ENCODE data around the gene PIAS2.

PIAS2 gene

DNA sequence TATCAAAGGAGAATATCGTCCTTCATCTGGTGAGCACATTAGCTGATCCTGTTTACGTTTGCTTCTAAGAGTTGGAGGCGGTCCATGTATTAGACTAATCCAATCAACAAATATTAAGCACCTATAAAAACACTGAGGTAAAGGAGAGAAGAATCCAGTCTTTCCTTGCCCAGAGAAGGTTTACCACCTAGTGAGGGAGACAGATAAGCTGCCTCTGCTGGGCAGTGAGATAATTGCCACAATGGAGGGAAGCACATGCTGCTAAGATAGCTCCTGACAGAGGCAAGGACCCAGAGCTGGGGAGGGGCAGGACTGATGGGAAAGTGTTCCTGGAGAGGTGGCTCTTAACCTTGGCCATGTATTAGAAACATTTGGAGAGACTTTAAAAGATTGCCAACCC lies 123.7 kb downstream of the PIAS2 start:
- Histone ChIP-seq H3K27me3 (ENCODE audit: insufficient read depth, low read length) (no peaks in the 10 kb centered on the region), H3K4me1 (ENCODE audit: insufficient read depth, low read length) (peaks cover 3% of the 10 kb centered on the region; the same call in 1 of the 2 replicates), H3K9me3 (ENCODE audit: insufficient read depth, low read depth, low read length) (peaks cover 9% of the 10 kb centered on the region), H3K9ac (ENCODE audit: low read depth, low read length) (no peak overlapping the region), H3K4me3 (ENCODE audit: low read length) (no peak overlapping the region), H3K36me3 (ENCODE audit: insufficient read depth, low read length) (no peaks in the 10 kb centered on the region), H3K27ac (ENCODE audit: low read depth, low read length) (no peak overlapping the region)
- WGBS: 98% methylated on average over 3 of the region's 3 CpGs

DNA sequence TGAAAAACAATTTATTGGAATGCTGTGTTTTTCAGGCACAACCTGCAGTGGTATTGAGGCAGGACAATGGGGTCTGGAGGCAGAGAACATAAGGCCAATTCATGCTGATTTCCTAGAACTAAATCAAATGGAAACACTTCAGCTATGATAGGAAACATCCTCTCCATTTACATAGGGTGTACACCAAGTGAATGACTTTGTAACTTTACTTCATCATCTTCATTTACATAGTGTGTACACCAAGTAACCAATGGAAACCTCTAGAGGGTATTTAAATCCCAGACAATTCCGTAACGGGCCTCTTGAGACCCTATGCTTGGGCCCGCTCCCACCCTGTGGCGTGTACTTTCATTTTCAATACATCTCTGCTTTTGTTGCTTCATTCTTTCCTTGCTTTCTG lies 128.2 kb downstream of the PIAS2 start:
- Histone ChIP-seq H3K27ac (ENCODE audit: low read depth, low read length) (no peak overlapping the region), H3K9me3 (ENCODE audit: insufficient read depth, low read depth, low read length) (peaks cover 9% of the 10 kb centered on the region), H3K4me1 (ENCODE audit: insufficient read depth, low read length) (no peaks in the 10 kb centered on the region), H3K27me3 (ENCODE audit: insufficient read depth, low read length) (no peaks in the 10 kb centered on the region), H3K36me3 (ENCODE audit: insufficient read depth, low read length) (no peaks in the 10 kb centered on the region), H3K4me3 (ENCODE audit: low read length) (no peak overlapping the region), H3K9ac (ENCODE audit: low read depth, low read length) (no peak overlapping the region)
- 98% methylated on average over 4 of the region's 4 CpGs for WGBS

DNA sequence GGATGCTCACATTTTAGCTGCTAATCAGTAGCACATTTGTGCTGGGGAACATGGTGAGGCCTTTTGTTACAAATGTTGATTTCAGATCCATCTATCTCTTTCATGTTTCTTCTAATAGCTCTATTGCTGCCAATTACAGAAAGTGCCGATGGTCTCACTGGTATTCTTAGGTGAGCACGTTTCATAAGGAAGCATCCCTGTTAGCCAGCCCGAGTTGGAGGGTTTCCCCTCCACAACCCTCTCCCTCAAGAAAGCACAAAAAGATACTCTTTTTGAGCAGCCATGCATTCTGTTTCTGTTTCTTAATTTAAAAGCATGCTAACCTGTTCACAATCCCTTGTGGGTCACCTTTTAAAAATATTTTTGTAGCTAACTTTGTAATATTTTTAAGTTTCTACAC lies 129.6 kb downstream of the PIAS2 start:
- Histone ChIP-seq H3K9me3 (ENCODE audit: insufficient read depth, low read depth, low read length) (peaks cover 9% of the 10 kb centered on the region), H3K9ac (ENCODE audit: low read depth, low read length) (no peak overlapping the region), H3K4me1 (ENCODE audit: insufficient read depth, low read length) (no peaks in the 10 kb centered on the region), H3K27me3 (ENCODE audit: insufficient read depth, low read length) (no peaks in the 10 kb centered on the region), H3K4me3 (ENCODE audit: low read length) (no peak overlapping the region), H3K36me3 (ENCODE audit: insufficient read depth, low read length) (no peaks in the 10 kb centered on the region), H3K27ac (ENCODE audit: low read depth, low read length) (no peak overlapping the region)
- WGBS: 91% methylated on average over 3 of the region's 3 CpGs

DNA sequence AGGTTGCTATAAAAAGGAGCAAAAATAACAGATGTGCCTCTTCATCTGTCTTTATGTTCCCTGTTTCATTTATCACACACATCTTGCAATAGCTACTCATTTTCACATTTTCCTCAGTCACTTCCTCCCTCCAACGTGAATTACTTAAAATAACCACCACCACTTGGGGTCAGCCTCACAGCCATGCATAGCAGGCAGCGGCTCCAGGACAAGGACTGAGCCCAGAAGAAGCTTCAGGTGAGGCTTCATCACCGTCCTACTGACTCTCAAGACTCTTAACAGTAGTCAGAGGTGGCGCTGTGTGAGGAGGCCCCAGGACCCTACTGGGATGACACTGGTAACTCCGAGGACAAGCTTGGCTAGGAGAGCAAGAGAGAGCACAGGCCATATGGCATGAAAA lies 144.9 kb downstream of the PIAS2 start:
- no peaks in the 10 kb centered on the region for H3K9me3 ChIP-seq (ENCODE audit: insufficient read depth, low read depth, low read length)
- WGBS: 73% methylated on average over 5 of the region's 5 CpGs
- peaks cover 14% of the 10 kb centered on the region for H3K4me1 ChIP-seq (ENCODE audit: insufficient read depth, low read length)
- no peak overlapping the region for H3K9ac ChIP-seq (ENCODE audit: low read depth, low read length)
- no peaks in the 10 kb centered on the region for H3K36me3 ChIP-seq (ENCODE audit: insufficient read depth, low read length)
- H3K27ac ChIP-seq (ENCODE audit: low read depth, low read length): no peak overlapping the region
- H3K4me3 ChIP-seq (ENCODE audit: low read length): no peak overlapping the region
- H3K27me3 ChIP-seq (ENCODE audit: insufficient read depth, low read length): no peaks in the 10 kb centered on the region

DNA sequence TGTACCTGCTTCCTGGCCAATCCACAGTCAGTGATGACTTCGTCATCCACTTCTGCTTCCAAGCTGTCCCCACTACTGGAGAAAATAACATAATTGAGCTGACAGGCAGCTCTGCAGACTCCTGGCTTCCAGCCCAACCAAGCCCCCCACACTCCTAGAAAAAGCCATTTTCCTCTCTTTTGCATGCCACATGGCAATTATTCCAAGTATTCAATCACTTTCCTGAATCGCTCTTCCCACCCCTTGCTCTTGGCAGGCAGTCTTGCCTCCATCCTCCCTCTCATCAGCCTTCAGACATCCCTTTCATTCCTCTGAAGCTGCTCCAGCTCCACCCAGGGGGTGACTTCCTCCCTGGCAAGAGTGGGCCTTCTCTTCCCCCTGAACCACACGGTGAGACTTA lies 146.2 kb downstream of the PIAS2 start:
- Histone ChIP-seq H3K27ac (ENCODE audit: low read depth, low read length) (no peak overlapping the region), H3K9ac (ENCODE audit: low read depth, low read length) (no peak overlapping the region), H3K9me3 (ENCODE audit: insufficient read depth, low read depth, low read length) (no peaks in the 10 kb centered on the region), H3K27me3 (ENCODE audit: insufficient read depth, low read length) (no peaks in the 10 kb centered on the region), H3K4me3 (ENCODE audit: low read length) (no peak overlapping the region), H3K4me1 (ENCODE audit: insufficient read depth, low read length) (peaks cover 14% of the 10 kb centered on the region), H3K36me3 (ENCODE audit: insufficient read depth, low read length) (no peaks in the 10 kb centered on the region)
- 72% methylated on average over 3 of the region's 3 CpGs for WGBS

DNA sequence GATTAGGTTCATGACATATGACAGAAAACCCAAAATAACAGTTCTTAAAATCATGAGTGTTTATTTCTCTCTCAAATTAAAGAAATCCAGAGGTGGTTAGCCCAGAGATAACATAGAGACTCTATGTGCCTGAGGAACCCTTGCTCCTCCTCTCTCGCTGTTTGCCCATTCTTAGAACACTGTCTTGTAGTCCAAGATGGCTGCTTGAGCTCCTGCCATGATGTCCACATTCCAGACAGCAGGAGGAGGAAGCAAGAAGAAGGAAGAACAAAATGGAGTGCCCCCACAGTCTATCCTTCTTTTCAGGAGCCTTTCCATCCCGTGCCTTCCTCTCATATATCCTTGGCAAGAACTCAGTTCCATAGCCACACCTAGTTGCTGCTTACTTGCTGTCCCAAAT lies 146.6 kb downstream of the PIAS2 start:
- Histone ChIP-seq H3K27me3 (ENCODE audit: insufficient read depth, low read length) (no peaks in the 10 kb centered on the region), H3K36me3 (ENCODE audit: insufficient read depth, low read length) (no peaks in the 10 kb centered on the region), H3K9me3 (ENCODE audit: insufficient read depth, low read depth, low read length) (no peaks in the 10 kb centered on the region), H3K9ac (ENCODE audit: low read depth, low read length) (no peak overlapping the region), H3K4me1 (ENCODE audit: insufficient read depth, low read length) (peaks cover 14% of the 10 kb centered on the region), H3K27ac (ENCODE audit: low read depth, low read length) (no peak overlapping the region), H3K4me3 (ENCODE audit: low read length) (no peak overlapping the region)
- 98% methylated on average over 2 of the region's 2 CpGs for WGBS

DNA sequence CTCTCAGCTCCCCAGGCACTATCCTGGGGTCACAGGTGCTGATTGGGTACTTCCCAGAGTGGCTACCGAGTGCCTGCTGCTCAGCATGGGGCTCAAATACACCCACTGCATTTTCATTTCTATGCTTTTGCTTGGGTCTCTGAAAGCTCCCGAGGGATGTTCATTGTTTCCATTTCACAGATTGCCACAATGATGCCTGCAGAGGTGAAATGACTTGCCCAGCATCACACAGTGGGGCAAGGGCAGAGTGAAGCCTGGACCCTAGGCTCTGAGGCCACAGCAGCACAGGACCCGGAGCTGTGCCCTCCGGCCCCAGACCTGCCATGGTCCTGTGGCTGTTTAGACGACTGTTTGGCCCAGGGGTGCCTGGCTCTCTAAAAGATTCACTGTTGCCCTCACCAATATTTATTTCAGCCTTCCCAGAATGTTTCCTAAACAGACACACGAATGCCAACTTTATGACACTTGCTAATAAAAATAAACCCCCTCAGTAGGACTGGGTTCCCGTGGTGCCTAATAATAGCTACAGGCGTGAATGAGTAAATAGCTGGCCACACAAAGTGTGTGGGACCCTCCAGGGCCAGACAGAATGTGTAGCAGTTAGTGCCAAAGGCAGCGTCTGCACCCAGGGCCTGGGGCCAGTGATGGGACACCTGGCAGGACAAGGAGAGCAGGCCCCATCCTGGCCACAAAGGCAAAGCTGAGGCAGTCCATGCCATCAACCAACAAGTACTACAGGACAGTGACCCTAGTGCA lies 149.0 kb downstream of the PIAS2 start:
- H3K27me3 ChIP-seq (ENCODE audit: insufficient read depth, low read length): no peaks in the 10 kb centered on the region
- H3K4me1 ChIP-seq (ENCODE audit: insufficient read depth, low read length): peaks cover 5% of the 10 kb centered on the region
- no peak overlapping the region for H3K27ac ChIP-seq (ENCODE audit: low read depth, low read length)
- no peaks in the 10 kb centered on the region for H3K36me3 ChIP-seq (ENCODE audit: insufficient read depth, low read length)
- H3K9ac ChIP-seq (ENCODE audit: low read depth, low read length): no peak overlapping the region
- H3K9me3 ChIP-seq (ENCODE audit: insufficient read depth, low read depth, low read length): no peaks in the 10 kb centered on the region
- no peak overlapping the region for H3K4me3 ChIP-seq (ENCODE audit: low read length)
- WGBS: 78% methylated on average over 9 of the region's 9 CpGs

DNA sequence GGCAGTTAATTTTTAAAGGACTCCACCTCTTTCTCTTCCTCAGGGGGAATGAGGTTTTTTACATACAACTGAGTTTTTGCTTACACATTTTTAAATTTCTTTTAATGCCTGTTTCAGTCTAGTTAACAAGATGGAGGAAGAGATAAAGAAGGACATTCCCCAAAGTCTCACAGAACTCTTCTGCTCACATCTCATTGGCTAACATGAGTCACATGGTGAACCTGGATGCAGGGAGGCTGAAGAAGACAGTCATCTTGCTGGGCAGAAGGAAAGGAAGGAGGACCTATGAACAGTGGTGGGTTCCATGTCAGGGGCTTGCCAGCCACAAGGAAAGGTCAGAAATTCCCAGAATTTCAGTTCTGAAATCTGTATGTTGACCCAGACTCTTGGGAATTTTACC lies 150.1 kb downstream of the PIAS2 start:
- Histone ChIP-seq H3K36me3 (ENCODE audit: insufficient read depth, low read length) (no peaks in the 10 kb centered on the region), H3K27me3 (ENCODE audit: insufficient read depth, low read length) (peaks cover 6% of the 10 kb centered on the region)

DNA sequence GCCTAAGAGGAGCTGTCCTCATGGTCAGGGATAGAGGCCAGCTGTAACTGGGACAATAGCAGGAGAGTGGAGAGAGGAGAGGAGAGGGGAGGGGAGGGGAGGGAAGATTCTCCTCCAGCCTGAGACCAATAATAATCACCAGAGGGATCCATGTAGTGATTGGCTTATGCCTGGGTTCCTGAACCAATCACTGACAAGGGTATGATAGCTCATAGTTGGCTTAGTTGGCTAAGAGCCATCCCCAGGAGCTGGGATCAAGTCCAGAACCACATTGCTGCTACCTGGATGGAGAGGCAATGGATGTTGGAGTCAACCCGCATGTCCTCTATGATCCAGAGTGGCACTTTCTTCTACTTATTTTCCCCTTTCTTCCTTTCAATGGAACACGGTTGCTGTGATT lies 152.7 kb downstream of the PIAS2 start:
- Histone ChIP-seq H3K27ac (ENCODE audit: low read depth, low read length) (no peak overlapping the region), H3K27me3 (ENCODE audit: insufficient read depth, low read length) (peaks cover 28% of the 10 kb centered on the region), H3K4me3 (ENCODE audit: low read length) (no peak overlapping the region), H3K4me1 (ENCODE audit: insufficient read depth, low read length) (peaks cover 2% of the 10 kb centered on the region; the same call in 1 of the 2 replicates), H3K9me3 (ENCODE audit: insufficient read depth, low read depth, low read length) (no peaks in the 10 kb centered on the region), H3K36me3 (ENCODE audit: insufficient read depth, low read length) (no peaks in the 10 kb centered on the region), H3K9ac (ENCODE audit: low read depth, low read length) (no peak overlapping the region)
- 83% methylated on average over 1 of the region's 2 CpGs for WGBS

More for the DNA sequence above, 150.1 kb downstream of the PIAS2 start:
- no peak overlapping the region for H3K9ac ChIP-seq (ENCODE audit: low read depth, low read length)
- H3K27ac ChIP-seq (ENCODE audit: low read depth, low read length): no peak overlapping the region
- no peak overlapping the region for H3K4me3 ChIP-seq (ENCODE audit: low read length)
- H3K4me1 ChIP-seq (ENCODE audit: insufficient read depth, low read length): peaks cover 2% of the 10 kb centered on the region
- no peaks in the 10 kb centered on the region for H3K9me3 ChIP-seq (ENCODE audit: insufficient read depth, low read depth, low read length)

DNA sequence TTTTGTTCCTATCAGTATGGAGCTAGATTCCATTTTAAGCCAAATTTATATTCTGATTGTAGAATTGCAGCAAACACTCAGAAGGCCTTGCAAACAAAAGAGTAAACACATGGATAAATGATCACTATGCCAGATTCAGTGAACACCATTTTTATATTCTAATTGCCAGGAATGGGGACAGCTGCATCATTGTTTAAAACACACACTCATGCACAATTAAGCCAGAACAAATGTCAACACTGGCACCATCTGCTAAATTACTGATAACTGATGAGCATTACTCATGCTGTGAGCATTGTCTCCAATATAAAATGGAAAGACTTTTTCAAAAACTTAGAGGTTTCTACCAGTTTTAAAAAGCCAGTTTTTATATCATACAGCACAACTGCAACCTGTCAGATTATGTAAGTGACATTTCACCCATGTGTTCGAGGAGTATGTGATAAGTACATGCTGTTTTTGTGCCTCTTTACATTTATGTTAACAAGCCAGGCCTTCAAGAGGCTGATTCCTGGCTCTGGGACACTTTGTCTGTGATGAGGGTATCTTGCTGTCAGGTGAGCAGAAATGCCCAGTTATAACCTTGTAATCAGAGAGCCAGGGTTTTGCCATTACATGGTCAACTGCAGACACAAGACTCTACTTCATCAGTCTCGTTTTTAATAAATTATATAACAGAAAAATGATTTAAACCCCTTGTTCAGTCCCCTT lies 156.1 kb downstream of the PIAS2 start:
- WGBS: 75% methylated on average over 2 of the region's 2 CpGs
- Histone ChIP-seq H3K9me3 (ENCODE audit: insufficient read depth, low read depth, low read length) (no peaks in the 10 kb centered on the region), H3K27ac (ENCODE audit: low read depth, low read length) (no peak overlapping the region), H3K4me1 (ENCODE audit: insufficient read depth, low read length) (no peaks in the 10 kb centered on the region), H3K27me3 (ENCODE audit: insufficient read depth, low read length) (peaks cover 60% of the 10 kb centered on the region), H3K36me3 (ENCODE audit: insufficient read depth, low read length) (no peaks in the 10 kb centered on the region), H3K4me3 (ENCODE audit: low read length) (no peak overlapping the region), H3K9ac (ENCODE audit: low read depth, low read length) (no peak overlapping the region)

DNA sequence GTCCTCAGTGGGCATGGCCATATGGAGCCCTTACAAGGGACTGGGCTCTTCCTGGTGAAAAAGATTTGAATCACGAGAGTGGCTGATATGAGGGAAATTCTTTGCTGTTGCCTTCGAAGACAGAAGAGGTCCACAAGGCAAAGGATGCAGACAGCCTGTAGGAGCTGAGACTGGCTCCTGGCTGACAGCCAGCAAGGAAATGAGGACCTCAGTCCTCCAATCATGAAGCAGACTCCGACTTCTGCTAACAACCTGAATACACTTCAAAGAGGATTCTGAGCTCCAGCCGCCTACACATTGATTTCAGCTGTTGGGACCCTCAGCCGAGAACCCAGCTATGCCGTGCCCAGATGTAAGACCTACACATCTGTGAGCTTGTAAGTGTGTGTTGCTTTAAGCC lies 157.4 kb downstream of the PIAS2 start:
- WGBS: 81% methylated on average over 6 of the region's 6 CpGs
- Histone ChIP-seq H3K27ac (ENCODE audit: low read depth, low read length) (no peak overlapping the region), H3K9me3 (ENCODE audit: insufficient read depth, low read depth, low read length) (no peaks in the 10 kb centered on the region), H3K27me3 (ENCODE audit: insufficient read depth, low read length) (peaks cover 73% of the 10 kb centered on the region), H3K4me1 (ENCODE audit: insufficient read depth, low read length) (no peaks in the 10 kb centered on the region), H3K4me3 (ENCODE audit: low read length) (no peak overlapping the region), H3K9ac (ENCODE audit: low read depth, low read length) (no peak overlapping the region), H3K36me3 (ENCODE audit: insufficient read depth, low read length) (no peaks in the 10 kb centered on the region)
